WTC11 (cell line): ENCODE data around the gene MYO6. TPM values are rescaled to one million over a fixed set of nuclear protein-coding genes. Genes with fewer than 3 reads are reported as not detected.

Source experiments
- ATAC-seq: fragments of 200-7000 bp; cut with Tn5 transposase; 2 replicates; pipeline ENCODE4 v1.10.0; 2021; ENCODE audit warnings: mild to moderate bottlenecking, moderate library complexity
- CTCF ChIA-PET: fragments of 300-600 bp; sonication (Branson Sonifier 250); formaldehyde crosslinking; loops from one replicate; lab custom pipeline; 2021; ENCODE audit warnings: antibody characterized with exemption; lab: Charles Lee
- POLR2A ChIA-PET: fragments of 350-600 bp; sonication (Branson Sonifier 250); formaldehyde crosslinking; loops from one replicate; lab custom pipeline; 2021; ENCODE audit warnings: antibody characterized with exemption; lab: Charles Lee
- DNase-seq: peaks from one replicate; pipeline ENCODE4 v3.0.0; 2021; ENCODE audit warnings: low spot score
- H3K27ac Mint-ChIP-seq: 2 replicates; pipeline ENCODE4 v1.8.0; 2021; ENCODE audit warnings: mixed read lengths
- H3K27me3 Mint-ChIP-seq: 2 replicates; pipeline ENCODE4 v1.8.0; 2021; ENCODE audit warnings: low read depth, mild to moderate bottlenecking, moderate library complexity, mixed read lengths
- H3K36me3 Mint-ChIP-seq: 2 replicates; pipeline ENCODE4 v1.8.0; 2021; ENCODE audit warnings: mixed read lengths
- H3K4me1 Mint-ChIP-seq: 2 replicates; pipeline ENCODE4 v1.8.0; 2022; ENCODE audit warnings: mixed read lengths
- H3K4me3 Mint-ChIP-seq: 2 replicates; pipeline ENCODE4 v1.8.0; 2021; ENCODE audit warnings: mild to moderate bottlenecking, moderate library complexity, mixed read lengths
- H3K9me3 Mint-ChIP-seq: 2 replicates; pipeline ENCODE4 v1.8.0; 2021; ENCODE audit warnings: mixed read lengths
- AR ChIP-seq: fragments of 250-450 bp; sonication (Bioruptor Pico); IDR thresholded peaks from 2 replicates; pipeline ENCODE4 v1.9.0; 2021; ENCODE audit warnings: mild to moderate bottlenecking
- ATF2 ChIP-seq: sonication (generic); formaldehyde crosslinking; IDR thresholded peaks from 2 replicates; pipeline ENCODE4 v1.8.1; 2022; ENCODE audit warnings: low read depth, missing genetic modification reagents, borderline replicate concordance
- E2F1 ChIP-seq: sonication (generic); formaldehyde crosslinking; IDR thresholded peaks from 2 replicates; pipeline ENCODE4 v1.8.0; 2022; ENCODE audit warnings: mild to moderate bottlenecking, missing genetic modification reagents
- ERG ChIP-seq: fragments of 250-450 bp; sonication (Bioruptor Pico); IDR thresholded peaks from 2 replicates; pipeline ENCODE4 v1.8.0; 2021; ENCODE audit warnings: mild to moderate bottlenecking
- FOXJ3 ChIP-seq: sonication (generic); formaldehyde crosslinking; IDR thresholded peaks from 2 replicates; pipeline ENCODE4 v1.9.0; 2021; ENCODE audit warnings: missing genetic modification reagents, mild to moderate bottlenecking, borderline replicate concordance
- HMGXB4 ChIP-seq: sonication (generic); formaldehyde crosslinking; IDR thresholded peaks from 2 replicates; pipeline ENCODE4 v1.8.1; 2023; ENCODE audit warnings: mild to moderate bottlenecking, moderate library complexity, missing genetic modification reagents
- IRF1 ChIP-seq: sonication (generic); formaldehyde crosslinking; IDR thresholded peaks from 2 replicates; pipeline ENCODE4 v1.8.0; 2023; ENCODE audit warnings: missing genetic modification reagents
- MLX ChIP-seq: sonication (generic); formaldehyde crosslinking; IDR thresholded peaks from 2 replicates; pipeline ENCODE4 v1.8.1; 2023; ENCODE audit warnings: mild to moderate bottlenecking, missing genetic modification reagents, moderate library complexity
- NR2C2 ChIP-seq: sonication (generic); formaldehyde crosslinking; IDR thresholded peaks from 2 replicates; pipeline ENCODE4 v1.8.0; 2022; ENCODE audit warnings: mild to moderate bottlenecking, missing genetic modification reagents
- NR3C1 ChIP-seq: sonication (generic); formaldehyde crosslinking; conservative IDR thresholded peaks from 2 replicates; pipeline ENCODE4 v1.8.1; 2023; ENCODE audit warnings: low read depth, mild to moderate bottlenecking, missing genetic modification reagents
- STAT6 ChIP-seq: sonication (generic); formaldehyde crosslinking; conservative IDR thresholded peaks from 2 replicates; pipeline ENCODE4 v1.8.1; 2023; ENCODE audit warnings: mild to moderate bottlenecking, low read depth, missing genetic modification reagents, moderate library complexity
- TEAD4 ChIP-seq: sonication (generic); formaldehyde crosslinking; IDR thresholded peaks from 2 replicates; pipeline ENCODE4 v1.8.0; 2022; ENCODE audit warnings: mild to moderate bottlenecking, missing genetic modification reagents
- USF2 ChIP-seq: sonication (generic); formaldehyde crosslinking; IDR thresholded peaks from 2 replicates; pipeline ENCODE4 v1.8.1; 2023; ENCODE audit warnings: mild to moderate bottlenecking, missing genetic modification reagents, moderate library complexity
- ZNF121 ChIP-seq: sonication (generic); formaldehyde crosslinking; IDR thresholded peaks from 2 replicates; pipeline ENCODE4 v1.8.0; 2023; ENCODE audit warnings: missing genetic modification reagents
- ZNF138 ChIP-seq: sonication (generic); formaldehyde crosslinking; conservative IDR thresholded peaks from 2 replicates; pipeline ENCODE4 v1.8.1; 2022; ENCODE audit warnings: mild to moderate bottlenecking, moderate library complexity, missing genetic modification reagents
- ZNF396 ChIP-seq: fragments of 250-450 bp; sonication (Bioruptor Pico); IDR thresholded peaks from 2 replicates; pipeline ENCODE4 v1.8.0; 2021; ENCODE audit warnings: mild to moderate bottlenecking, moderate library complexity, borderline replicate concordance
- total RNA-seq: library from RNA; stranded (reverse); gene quantifications from 3 replicates; pipeline ENCODE4 v1.2.3, GENCODE V29; 2021

MYO6 gene
- total RNA-seq, 1 experiment from 2014 or later = 32.6 TPM

- ATAC-seq = no peak
- TF ChIP-seq ZNF396 (CRISPR knock-in tag) (no peak), IRF1 (CRISPR knock-in tag) (no peak), ZNF138 (CRISPR knock-in tag) (no peak), TEAD4 (CRISPR knock-in tag) (no peak), ATF2 (no peak), NR2C2 (CRISPR knock-in tag) (no peak), FOXJ3 (CRISPR knock-in tag) (no peak)
- POLR2A ChIA-PET = no interaction called here
- no peaks in the 10 kb centered on the region for H3K36me3 Mint-ChIP-seq
- CTCF ChIA-PET = no interaction called here
- H3K27ac Mint-ChIP-seq = no peak overlapping the region
- peaks cover 9% of the 10 kb centered on the region for H3K27me3 Mint-ChIP-seq
- peaks cover 9% of the 10 kb centered on the region for H3K4me1 Mint-ChIP-seq
- no peak overlapping the region for H3K4me3 Mint-ChIP-seq
- DNase-seq = no peak
- H3K9me3 Mint-ChIP-seq = no peaks in the 10 kb centered on the region
Observed at GRCh38 chr6:75743971-75744370, 5.1 kb upstream of the MYO6 start.

GRCh38 chr6:75745404-75745803, 3.6 kb upstream of the MYO6 start:
- CTCF ChIA-PET = no interaction called here
- POLR2A ChIA-PET = no interaction called here
- ATAC-seq (no peak), DNase-seq (no peak)
- Mint-ChIP-seq H3K4me1 (peaks cover 13% of the 10 kb centered on the region), H3K4me3 (no peak overlapping the region), H3K9me3 (no peaks in the 10 kb centered on the region), H3K36me3 (no peaks in the 10 kb centered on the region), H3K27me3 (peaks cover 9% of the 10 kb centered on the region), H3K27ac (no peak overlapping the region)
- no peak for TF ChIP-seq USF2 (CRISPR knock-in tag)
- TF ChIP-seq MLX (CRISPR knock-in tag) = no peak
- no peak for TF ChIP-seq AR
- no peak for TF ChIP-seq ZNF121 (CRISPR knock-in tag)
- TF ChIP-seq STAT6 (CRISPR knock-in tag) = no peak

- POLR2A ChIA-PET = no interaction called here
- H3K9me3 Mint-ChIP-seq = no peaks in the 10 kb centered on the region
- H3K27me3 Mint-ChIP-seq = peaks cover 9% of the 10 kb centered on the region
- H3K27ac Mint-ChIP-seq = no peak overlapping the region
- CTCF ChIA-PET = no interaction called here
- no peak for ATAC-seq
- no peak overlapping the region for H3K4me3 Mint-ChIP-seq
- DNase-seq = no peak
- peaks cover 18% of the 10 kb centered on the region for H3K4me1 Mint-ChIP-seq
- no peaks in the 10 kb centered on the region for H3K36me3 Mint-ChIP-seq
- TF ChIP-seq E2F1 (CRISPR knock-in tag) = no peak
- TF ChIP-seq ERG = no peak
- TF ChIP-seq HMGXB4 (CRISPR knock-in tag) = no peak
- no peak for TF ChIP-seq NR3C1 (CRISPR knock-in tag)
Observed at GRCh38 chr6:75746221-75746620, 2.8 kb upstream of the MYO6 start.
